GM23338 (cell line): Measurements from ENCODE around the gene ANTXR2.

Source experiments
- CREB1 ChIP-seq: fragments of 250-450 bp; sonication (Bioruptor Pico); IDR thresholded peaks from 2 replicates; pipeline ENCODE4 v1.5.0; 2020; ENCODE audit warnings: low read depth, mild to moderate bottlenecking, moderate library complexity
- CTCF ChIP-seq, 2 experiments: fragments of 200-600 bp in 1 of 2; sonication (generic) in 1 of 2; conservative IDR thresholded peaks; 2 replicates each; pipeline versions ENCODE4 v1.5.1 to v1.6.1; 2016 to 2017; ENCODE audit warnings: antibody characterized with exemption in 2 of 2, low read depth in 2 of 2, mild to moderate bottlenecking in 2 of 2, moderate library complexity in 1 of 2
- EZH2 ChIP-seq: fragments of 200-600 bp; sonication (generic); IDR thresholded peaks from one replicate; pipeline ENCODE4 v1.8.0; 2017; ENCODE audit warnings: antibody characterized with exemption, mild to moderate bottlenecking, low read depth; ENCODE audit not compliant: unreplicated experiment
- EZH2phosphoT487 ChIP-seq: fragments of 200-600 bp; sonication (generic); IDR thresholded peaks from one replicate; pipeline ENCODE4 v1.8.1; 2018; ENCODE audit warnings: antibody characterized with exemption; ENCODE audit not compliant: unreplicated experiment
- JUNB ChIP-seq: IDR thresholded peaks from one replicate; pipeline ENCODE4 v1.6.1; 2016; ENCODE audit warnings: antibody characterized with exemption; ENCODE audit not compliant: unreplicated experiment
- POLR2AphosphoS5 ChIP-seq: IDR thresholded peaks from 2 replicates; pipeline ENCODE4 v1.6.1; 2016; ENCODE audit warnings: antibody characterized with exemption, low read depth
- REST ChIP-seq: IDR thresholded peaks from one replicate; pipeline ENCODE4 v1.6.1; 2018; ENCODE audit warnings: antibody characterized with exemption; ENCODE audit not compliant: unreplicated experiment
- ZNF114 ChIP-seq: fragments of 250-450 bp; sonication (Bioruptor Pico); IDR thresholded peaks from 2 replicates; pipeline ENCODE4 v1.5.0; 2020; ENCODE audit warnings: mild to moderate bottlenecking, moderate library complexity

DNA sequence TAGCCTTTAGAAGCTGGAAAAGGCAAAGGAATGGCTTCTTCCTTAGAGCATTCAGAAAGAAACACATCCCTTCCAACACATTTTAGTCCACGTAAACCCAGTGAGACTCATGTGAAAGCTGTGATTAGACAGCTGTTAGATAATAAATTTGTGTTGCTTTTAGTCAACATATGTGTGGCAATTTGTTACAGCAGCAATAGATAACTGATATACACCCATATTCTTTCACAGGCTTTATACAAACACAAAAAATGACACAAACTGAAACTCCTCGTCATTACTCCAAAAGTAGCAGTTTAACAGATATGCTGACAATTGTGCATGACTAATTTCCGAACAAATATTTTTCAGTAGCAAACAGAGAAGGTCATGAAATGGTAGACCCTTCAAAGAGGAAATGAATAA, 65.3 kb downstream of the ANTXR2 start:
- TF ChIP-seq CREB1 (CRISPR knock-in tag) (no peak), CTCF (conservative IDR thresholded peaks at IDR 0.05; ENCODE audit: low read depth in 2 of 2) (no peak), EZH2phosphoT487 (no peak), EZH2 (no peak), JUNB (no peak), REST (no peak), ZNF114 (CRISPR knock-in tag) (no peak), POLR2AphosphoS5 (no peak)
